CD4-positive, alpha-beta T cell treated with Interleukin-15 for 1 hour (primary cell): ENCODE measurements around the gene OTULINL.

Source experiments
- DNase-seq: peaks from one replicate; pipeline ENCODE4 v3.0.0-alpha.2; 2020

OTULINL gene

DNA sequence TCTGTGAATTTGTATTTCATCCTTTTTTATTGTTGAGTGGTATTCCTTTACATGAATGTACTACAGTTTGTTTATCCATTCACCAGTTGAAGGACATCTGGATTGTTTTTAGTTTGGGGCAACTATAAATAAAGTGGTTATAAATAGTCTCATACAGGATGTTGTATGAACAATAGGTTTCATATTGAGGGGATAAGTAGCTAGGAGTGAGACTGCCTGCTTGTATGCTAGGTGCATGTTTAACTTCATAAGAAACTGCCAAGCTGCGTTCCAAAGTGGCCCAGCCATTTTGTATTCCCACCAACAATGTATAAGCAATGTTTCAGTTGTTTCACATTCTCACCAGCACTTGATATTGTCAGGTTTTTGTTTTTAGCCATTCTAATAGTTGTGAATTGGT is 21.5 kb downstream of the OTULINL start:
- no peak for DNase-seq

DNA sequence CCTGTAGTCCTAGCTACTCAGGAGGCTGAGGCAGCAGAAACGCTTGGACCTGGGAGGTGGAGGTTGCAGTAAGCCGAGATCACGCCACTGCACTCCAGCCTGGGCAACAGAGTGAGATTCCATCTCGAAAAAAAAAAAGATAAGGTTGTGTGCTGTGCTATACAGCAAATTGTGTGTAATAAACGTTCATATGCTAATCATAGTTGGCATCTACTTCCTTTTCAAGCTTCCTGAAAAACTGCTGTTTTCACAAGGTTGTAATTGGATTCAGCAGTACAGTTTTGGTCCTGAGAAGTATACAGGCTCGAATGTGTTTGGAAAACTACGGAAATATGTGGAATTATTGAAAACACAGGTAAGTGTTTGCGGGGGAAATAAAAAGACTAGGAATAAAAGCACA is 25.5 kb downstream of the OTULINL start:
- no peak for DNase-seq

DNA sequence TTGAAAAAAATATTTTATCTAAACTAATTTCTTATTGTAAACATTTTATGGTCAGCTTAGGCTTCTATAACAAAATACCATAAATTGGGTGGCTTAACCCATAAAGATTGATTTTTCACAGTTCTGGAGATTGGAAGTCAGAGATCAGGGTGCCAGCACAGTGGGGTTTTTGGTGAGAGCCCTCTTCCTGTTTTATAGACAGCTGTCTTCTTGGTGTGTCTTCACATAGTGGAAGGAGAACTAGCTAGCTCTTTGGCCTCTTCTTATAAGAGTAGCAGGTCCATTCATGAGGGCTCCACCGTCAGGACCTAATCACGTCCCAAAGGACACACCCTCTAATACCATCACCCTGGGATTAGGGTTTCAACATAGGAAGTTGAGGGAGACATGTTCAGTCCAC is 26.6 kb downstream of the OTULINL start:
- no peak for DNase-seq

- DNase-seq = no peak
These were observed 30.1 kb downstream of the OTULINL start for GRCh38 chr5:14611737-14612136.

DNA sequence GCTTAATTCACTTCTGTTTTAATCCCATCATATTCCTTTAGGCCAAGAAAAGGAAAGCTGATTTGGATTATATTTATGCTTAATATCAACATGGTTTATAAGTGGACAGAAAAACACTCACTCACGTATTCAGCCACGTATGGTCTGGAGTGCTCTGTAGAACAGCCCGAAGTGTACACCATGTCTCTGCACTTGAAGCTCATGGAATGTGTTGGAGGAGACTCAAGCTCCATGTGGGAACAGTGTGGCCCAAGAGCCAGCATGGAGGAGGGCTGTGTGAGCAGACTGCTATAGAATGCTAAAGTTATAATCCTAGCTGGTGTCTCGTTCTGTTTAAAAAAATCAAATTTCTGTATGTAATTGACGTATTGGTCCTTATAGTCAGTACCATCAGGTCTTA is 32.9 kb downstream of the OTULINL start:
- no peak for DNase-seq

DNA sequence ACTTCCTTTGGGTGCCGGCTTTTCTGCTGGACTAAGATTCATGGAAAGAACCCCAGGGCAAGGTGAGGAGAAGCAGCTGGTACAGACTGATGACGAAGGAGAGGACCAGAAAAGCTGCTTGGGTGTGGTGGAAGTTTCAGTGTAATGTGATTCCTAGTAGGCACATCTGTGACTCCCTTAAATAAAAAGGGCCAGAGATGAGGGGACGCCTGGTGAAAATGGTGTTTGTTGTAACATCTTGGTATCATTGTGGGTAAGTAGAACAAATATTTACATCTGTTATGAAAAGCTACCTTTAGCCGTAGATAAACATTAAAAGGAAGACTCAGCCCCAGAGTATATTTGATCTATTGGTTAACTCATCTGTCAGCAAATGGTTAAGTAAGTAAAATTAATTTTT is 33.8 kb downstream of the OTULINL start:
- no peak for DNase-seq

- DNase-seq = no peak
These were observed 35.8 kb downstream of the OTULINL start for GRCh38 chr5:14617441-14617840.

DNA sequence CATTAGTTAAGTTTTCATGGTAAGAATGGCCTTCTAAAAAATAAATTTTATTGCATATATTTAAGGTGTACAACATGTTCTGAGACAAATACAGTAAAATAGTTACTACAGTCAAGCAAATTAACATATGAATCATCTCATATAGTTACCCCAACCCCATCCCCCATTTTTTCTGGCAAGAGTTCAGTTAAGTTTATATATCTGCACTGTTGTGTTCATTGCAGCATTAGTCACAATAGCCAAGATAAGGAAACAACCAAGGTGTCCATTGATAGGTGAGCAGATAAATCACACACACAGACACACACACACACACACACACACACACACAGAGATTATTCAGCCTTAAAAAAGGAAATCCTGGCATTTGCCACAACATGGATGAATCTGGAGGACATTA is 45.7 kb downstream of the OTULINL start:
- DNase-seq = no peak

DNA sequence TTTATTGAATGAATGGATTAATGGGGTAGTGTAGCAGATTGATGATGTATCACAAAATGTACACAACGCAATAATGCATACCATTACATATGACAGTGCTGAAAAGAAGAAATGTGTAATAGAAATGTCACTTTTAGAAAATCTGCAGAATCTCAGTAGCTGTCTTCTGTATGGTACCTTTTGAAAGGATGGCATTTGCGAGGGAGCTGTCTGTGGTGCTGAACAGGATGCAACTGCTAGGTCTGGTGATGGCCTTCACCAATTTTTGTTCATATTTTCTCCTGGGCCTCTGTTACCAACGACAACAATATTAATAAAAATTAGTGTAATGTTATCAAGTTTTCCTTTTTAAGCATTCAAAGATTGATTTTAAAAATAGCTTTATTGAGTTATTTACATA is 46.8 kb downstream of the OTULINL start:
- DNase-seq = no peak

DNA sequence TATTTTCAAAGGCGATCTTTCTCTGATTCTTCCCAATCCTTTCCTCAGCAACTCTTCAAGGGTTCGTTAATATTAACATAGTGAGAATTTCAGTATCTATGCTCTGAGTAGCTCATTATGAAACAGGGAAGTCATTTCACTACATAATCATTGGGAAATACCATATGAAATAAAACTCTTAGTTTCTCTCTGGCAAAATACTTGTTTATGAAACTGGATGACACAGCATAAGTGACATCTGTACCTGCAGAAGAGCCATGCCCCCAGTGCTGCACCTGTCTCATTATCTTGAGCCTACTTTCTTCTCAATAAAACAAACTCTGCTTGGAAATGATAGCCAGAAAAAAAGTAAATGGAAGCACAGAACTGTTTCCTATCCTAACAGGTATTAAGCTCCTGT is 49.1 kb downstream of the OTULINL start:
- no peak for DNase-seq

DNA sequence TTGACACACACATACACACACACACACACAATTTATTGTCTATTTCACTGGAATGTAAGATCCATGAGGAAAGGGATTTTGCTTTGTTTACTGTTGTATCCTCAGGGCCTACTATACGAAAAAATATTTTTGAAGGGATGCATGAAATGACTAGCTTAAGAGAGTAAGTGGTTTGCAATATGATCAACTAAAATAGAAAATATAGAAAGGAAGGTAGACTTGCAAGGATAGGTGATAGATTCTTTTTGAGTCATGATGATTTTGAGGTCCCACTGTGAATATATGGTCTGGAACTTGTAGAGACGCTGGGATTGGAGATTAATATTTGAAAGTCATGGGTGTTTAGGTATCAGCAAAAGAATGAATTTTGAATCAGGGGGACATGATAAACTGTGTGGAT is 54.1 kb downstream of the OTULINL start:
- DNase-seq = no peak

GRCh38 chr5:14640765-14641164 is 59.2 kb downstream of the OTULINL start:
- DNase-seq = no peak

DNA sequence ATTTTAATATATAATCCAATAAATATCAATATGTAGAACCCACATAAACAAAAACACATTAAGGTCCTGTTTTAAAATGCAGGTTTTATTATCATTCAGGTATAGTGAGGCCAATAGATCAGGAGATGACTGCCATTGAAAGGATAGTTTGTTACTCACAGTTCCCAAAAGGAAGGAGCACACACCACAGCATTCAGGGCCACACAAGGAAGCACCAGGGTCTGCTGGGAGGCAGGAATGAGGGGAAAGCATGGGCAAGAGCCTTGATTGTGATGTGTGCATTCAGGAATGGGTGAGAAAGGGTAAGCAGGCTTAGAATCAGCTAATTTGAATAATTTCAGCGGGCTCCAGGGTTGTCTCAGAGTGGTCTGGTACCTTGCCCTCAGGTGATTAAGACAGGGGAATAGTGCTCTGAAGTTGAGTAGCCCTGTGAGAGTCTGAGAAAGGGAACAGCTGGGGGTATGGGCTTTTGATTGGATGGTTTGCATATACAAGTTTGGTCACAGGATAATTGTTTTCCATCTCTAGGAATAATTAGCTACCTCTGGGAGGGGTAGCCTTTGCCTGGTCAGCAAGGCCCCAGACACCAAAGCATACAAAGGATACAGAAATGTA is 63.1 kb downstream of the OTULINL start:
- no peak for DNase-seq

GRCh38 chr5:14650052-14650451 is 68.5 kb downstream of the OTULINL start:
- no peak for DNase-seq

DNA sequence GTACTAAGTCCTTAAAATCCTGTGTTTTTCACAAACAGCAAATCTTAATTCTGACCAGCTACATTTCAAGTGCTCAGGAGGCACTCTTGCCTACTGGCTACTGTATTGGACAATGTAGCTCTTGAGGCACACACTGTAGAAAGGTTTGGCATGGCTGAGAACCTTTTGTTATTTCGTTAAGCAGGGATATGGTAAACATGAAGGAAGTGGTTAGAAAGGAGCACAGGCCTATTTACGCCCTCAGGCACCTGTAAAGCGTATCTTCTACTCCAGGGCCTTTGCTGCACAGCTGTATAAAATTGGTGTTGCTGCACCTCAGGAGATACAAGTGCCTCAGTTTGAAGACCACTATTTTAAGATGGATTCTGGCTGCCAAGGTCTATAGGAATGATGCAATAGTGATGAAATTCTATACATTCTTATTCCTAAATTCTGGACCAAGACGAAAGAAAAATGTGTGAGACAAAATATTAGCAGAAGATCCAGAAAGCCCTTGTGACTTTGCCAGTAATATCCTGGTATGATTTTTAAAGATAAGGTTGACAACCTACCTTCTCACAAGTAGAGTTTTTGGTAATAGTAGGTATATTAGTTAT is 73.7 kb downstream of the OTULINL start:
- no peak for DNase-seq

GRCh38 chr5:14656898-14657297 is 75.3 kb downstream of the OTULINL start:
- no peak for DNase-seq

- DNase-seq = no peak
These were observed 78.4 kb downstream of the OTULINL start for GRCh38 chr5:14659821-14660607.

- no peak for DNase-seq
These were observed 79.2 kb downstream of the OTULINL start for GRCh38 chr5:14660833-14661232.
